Effector CD8-positive, alpha-beta T cell (primary cell): Measurements from ENCODE around the gene CLPTM1.

Experiments used
- DNase-seq: peaks from one replicate; lab custom pipeline; 2025; lab: John Stamatoyannopoulos, UW

Gene CLPTM1

DNA sequence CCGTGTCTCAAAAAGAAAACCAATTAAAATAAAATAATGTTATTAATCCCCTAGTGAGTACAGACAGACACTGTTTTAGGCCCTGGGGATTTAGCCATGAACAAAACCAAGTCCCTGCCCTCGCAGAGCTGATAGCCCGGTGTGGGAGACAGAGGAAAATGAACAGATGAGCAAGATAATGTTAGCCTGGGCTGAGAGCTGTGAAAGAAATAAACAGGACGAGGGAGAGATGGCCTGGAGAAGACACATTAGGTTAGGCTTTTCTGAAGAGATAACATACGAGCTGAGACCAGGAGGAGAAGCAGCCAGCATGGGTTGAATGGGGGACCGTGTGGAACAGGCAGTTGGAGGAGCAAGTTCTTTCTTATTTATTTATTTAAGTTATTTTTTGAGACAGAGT lies 55.1 kb downstream of the CLPTM1 start:
- DNase-seq = no peak

DNA sequence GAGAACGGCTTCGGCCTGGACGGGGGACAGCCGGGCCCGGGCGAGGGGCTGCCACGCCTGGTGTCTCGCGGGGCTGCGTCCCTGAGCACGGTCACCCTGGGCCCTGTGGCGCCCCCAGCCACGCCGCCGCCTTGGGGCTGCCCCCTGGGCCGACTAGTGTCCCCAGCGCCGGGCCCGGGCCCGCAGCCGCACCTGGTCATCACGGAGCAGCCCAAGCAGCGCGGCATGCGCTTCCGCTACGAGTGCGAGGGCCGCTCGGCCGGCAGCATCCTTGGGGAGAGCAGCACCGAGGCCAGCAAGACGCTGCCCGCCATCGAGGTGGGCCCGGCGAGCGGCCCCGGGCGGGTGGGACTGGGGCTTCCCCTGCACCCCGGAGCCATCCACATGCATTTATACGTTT lies 56.8 kb downstream of the CLPTM1 start:
- DNase-seq = no peak

DNA sequence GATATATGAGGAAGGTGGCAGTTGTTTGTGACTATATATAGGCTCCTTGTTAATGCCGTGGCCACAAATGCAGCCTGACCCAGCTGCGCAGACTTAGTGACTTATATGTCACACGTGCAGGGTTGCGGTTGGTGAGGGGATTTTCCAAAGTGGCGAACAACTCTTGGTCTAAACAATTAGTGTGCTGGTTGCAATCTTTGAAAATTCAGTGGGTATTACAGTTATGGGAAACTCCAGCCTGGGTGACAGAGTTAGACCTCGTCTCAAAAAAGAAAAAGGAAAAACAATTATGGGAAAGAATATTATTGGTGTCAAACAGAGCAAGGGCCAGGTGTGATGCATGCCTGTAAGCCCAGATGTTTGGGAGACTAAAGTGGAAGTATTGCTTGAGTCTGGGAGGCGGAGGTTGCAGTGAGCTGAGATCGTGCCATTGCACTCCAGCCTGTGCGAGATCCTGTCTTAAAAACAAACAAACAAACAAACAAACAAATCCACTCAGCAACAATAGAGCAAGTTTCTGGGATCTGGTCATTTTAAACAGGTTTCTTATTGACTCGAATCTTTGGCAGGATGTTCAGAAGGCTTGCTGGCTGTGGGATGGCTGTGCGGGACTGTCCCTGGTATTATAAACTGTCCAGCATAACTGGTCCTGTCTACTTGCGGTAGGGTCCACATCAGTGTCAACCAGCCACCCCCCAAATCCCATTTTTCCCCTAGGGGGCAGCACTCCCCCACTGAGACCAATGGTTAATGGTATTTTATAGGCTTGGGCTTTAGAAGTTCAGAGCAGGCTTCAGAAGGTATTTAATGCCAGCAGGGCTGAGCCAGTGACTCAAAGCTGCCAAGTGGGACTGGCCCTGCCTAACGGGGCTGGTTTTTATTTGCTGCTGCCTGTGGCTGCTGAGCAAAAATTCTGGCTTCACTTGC lies 61.5 kb downstream of the CLPTM1 start:
- peak; percentile 56 for DNase-seq

DNA sequence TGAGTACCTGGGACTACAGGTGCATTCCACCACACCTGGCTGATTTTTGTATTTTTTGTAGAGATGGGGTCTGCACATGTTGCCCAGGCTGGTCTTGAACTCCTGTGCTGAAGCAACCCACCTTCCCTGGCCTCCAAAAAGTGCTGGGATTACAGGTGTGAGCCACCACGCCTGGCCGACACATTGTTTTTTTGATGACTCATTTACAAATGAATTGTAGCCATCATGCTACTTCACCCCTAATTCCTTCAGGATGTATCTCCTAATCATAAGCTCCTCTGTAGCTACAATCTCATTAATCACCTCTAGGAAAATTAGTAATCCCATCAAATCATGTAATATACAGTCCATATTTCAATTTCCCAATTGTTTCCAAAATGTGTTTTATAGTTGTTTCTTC lies 64.0 kb downstream of the CLPTM1 start:
- no peak for DNase-seq

DNA sequence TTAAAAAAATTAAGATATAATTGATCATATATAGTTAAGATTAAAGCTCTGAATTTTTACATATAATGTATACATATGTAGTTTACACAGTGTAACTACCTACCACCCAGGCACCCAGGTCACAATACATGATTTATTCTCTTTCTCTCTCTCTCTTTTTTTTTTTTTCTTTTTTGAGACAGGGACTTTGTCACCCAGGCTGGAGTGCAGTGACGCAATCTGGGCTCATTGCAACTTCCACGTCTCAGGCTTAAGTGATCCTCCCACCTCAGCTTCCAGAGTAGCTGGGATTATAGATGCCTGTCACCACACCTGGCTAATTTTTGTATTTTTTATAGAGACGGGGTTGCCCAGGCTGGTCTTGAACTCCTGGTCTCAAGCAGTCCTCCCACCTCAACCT lies 64.9 kb downstream of the CLPTM1 start:
- DNase-seq = no peak

DNA sequence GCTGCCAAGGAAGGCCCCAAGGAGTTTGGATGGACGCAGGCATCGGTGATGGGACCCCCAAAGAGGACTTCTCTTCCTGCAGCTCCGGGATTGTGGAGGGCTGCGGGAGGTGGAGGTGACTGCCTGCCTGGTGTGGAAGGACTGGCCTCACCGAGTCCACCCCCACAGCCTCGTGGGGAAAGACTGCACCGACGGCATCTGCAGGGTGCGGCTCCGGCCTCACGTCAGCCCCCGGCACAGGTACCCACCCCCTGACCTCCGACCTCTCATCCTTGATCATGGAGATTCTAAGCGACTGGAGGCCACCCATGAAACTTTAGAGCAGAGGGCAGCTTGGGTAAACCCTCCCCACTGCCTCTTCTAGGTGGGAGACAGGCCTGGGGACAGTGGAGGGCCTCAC lies 66.8 kb downstream of the CLPTM1 start:
- no peak for DNase-seq

DNA sequence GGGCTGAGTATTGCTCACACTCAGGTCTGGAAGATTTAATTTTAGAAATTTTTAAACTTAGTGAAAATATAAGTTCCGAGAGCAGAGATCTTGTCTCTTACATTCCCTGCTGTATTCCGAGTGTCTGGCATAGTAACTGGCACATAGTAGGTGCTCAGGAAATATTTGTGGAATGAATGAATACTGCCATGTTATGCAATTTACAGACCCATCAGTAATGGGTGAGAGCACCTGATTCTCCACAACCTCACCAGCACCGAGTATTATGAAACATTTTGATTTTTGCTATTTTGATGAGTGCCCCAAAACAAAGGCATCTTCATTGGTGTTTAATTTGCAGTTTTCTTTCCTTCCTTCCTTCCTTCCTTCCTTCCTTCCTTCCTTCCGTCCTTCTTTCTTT lies 67.9 kb downstream of the CLPTM1 start:
- no peak for DNase-seq

DNA sequence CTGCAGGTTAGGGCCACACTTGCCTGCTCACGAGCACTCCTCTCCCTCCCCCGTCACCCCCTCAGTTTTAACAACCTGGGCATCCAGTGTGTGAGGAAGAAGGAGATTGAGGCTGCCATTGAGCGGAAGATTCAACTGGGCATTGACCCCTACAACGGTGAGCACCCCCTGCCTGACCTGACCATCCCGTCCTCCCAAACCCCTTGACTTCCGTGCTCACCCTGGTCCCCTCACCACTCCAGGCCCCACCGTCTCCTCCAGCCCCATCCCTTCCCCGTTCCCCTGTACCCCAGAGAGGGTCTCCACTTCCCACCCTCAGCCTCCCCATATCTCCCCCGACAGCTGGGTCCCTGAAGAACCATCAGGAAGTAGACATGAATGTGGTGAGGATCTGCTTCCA lies 70.1 kb downstream of the CLPTM1 start:
- DNase-seq = no peak

DNA sequence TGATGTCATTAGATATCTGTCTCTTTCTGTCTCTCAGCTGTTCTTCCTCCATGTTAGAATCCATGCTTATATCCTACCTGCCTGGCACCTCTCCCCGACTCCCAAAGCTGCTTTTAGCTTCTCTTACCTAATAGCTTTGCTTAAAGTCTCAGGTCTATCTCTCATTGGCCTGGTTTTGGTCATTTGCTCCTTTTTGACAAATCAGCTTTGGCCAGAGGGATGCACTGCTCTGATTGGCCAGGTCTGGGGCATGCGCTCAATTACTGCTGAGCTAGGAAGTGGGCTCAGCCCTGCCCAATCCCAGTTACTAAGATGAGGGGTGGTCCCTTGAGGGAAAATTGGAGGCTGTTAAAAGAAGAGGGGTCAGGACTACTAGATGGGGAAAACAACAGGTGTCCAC lies 72.2 kb downstream of the CLPTM1 start:
- DNase-seq = no peak

DNA sequence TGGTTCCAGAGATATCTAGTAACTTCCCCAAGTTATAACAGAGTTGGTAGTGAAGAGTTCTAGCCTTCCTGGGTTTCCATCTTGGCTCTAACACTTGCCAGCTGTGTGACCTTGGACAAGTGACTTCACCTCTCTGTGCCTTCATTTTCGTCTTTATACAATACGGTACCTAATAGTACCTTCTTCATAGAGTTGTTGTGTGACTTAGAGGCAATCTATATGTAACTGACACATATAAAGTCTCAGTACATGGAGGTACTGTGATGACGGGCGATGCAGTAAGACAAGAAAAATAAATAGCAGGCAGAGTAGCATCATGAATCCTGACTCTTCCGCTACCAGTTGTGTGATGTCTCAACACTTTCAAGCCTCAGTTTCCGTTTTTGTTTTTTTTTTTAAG lies 75.6 kb downstream of the CLPTM1 start:
- DNase-seq = no peak

DNA sequence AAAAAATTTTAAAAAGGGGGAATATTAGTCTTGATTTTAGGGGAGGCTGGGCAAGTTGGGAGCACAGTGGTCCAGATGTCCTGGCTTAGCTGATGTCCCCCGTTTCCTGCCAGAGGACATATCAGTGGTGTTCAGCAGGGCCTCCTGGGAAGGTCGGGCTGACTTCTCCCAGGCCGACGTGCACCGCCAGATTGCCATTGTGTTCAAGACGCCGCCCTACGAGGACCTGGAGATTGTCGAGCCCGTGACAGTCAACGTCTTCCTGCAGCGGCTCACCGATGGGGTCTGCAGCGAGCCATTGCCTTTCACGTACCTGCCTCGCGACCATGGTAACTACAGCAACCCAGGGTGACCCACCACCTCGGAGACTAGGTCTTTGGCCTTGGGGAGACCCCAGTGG lies 77.2 kb downstream of the CLPTM1 start:
- no peak for DNase-seq

DNA sequence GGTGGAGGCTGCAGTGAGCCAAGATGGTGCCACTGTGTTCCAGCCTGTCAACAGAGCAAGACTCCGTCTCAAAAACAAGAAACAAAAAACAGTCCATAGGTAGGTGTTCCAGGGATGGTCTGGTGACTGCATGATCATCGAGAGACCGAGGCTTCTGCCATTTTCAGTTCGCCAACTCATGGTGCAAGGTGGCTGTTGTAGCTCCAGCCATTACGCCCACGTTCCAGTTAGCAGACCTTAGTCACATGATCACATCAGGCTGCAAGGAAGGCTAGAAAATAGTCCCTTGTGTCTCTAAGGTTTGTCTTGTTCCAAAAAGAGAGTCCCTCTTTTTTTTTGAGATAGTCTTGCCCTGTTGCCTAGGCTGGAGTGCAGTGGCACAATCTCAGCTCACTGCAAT lies 80.6 kb downstream of the CLPTM1 start:
- DNase-seq = no peak

DNA sequence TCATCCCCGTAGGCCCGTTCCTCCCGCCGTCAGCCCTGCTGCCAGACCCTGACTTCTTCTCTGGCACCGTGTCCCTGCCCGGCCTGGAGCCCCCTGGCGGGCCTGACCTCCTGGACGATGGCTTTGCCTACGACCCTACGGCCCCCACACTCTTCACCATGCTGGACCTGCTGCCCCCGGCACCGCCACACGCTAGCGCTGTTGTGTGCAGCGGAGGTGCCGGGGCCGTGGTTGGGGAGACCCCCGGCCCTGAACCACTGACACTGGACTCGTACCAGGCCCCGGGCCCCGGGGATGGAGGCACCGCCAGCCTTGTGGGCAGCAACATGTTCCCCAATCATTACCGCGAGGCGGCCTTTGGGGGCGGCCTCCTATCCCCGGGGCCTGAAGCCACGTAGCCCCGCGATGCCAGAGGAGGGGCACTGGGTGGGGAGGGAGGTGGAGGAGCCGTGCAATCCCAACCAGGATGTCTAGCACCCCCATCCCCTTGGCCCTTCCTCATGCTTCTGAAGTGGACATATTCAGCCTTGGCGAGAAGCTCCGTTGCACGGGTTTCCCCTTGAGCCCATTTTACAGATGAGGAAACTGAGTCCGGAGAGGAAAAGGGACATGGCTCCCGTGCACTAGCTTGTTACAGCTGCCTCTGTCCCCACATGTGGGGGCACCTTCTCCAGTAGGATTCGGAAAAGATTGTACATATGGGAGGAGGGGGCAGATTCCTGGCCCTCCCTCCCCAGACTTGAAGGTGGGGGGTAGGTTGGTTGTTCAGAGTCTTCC lies 82.4 kb downstream of the CLPTM1 start:
- DNase-seq = no peak

DNA sequence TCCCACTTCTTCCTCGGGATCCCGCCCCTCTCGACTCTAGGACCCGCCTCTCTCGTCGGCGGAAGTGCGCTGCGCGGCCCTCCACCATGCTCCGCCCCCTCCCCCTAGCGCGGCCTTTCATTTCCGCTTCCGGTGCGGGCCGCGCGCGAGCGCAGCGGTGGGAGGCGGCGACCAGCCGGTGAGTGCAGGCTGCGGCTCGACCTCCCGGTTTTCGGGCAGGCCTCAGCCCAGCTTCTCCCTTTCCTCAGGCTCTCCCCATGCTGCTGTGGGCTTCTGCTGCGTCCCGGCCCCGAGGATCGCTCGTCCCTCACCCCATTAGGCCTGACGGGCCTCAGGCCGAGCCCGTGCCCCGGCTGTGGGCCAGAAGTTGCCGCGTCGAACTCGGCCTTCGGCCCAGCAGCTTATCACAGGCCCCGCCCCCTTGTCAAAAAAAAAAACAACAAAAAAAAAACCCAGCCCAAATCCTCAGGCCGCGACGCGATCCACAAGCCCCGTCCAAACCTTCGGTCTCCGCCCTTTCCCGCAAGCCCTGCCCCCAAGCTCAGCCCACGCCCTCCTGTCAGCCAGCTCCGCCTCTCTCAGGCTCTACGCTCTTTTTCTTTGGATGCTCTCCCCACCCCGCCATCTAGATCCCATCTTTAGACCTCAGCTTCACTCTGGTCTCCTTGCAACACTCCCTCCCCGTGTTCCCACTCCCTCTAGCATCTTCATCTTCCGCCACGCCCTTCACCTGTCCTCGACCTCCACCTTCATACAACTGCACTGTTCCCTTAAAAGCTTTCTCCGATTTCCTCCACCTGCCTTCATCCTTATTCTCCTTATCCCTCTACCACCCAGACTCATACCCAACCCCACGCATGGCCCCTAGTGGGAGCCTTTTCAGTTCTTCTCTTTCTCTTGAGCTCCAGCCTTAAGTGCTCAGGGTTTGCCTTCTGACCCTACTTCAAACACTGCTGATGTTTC lies 84.0 kb downstream of the CLPTM1 start, which contains the start of gene CLASRP:
Gene CLASRP (plus strand): TSS at position 115 of the 963 bp plus-strand sequence. CDS start 1,168 bp downstream, outside the sequence.
- peak; percentile 82 for DNase-seq

DNA sequence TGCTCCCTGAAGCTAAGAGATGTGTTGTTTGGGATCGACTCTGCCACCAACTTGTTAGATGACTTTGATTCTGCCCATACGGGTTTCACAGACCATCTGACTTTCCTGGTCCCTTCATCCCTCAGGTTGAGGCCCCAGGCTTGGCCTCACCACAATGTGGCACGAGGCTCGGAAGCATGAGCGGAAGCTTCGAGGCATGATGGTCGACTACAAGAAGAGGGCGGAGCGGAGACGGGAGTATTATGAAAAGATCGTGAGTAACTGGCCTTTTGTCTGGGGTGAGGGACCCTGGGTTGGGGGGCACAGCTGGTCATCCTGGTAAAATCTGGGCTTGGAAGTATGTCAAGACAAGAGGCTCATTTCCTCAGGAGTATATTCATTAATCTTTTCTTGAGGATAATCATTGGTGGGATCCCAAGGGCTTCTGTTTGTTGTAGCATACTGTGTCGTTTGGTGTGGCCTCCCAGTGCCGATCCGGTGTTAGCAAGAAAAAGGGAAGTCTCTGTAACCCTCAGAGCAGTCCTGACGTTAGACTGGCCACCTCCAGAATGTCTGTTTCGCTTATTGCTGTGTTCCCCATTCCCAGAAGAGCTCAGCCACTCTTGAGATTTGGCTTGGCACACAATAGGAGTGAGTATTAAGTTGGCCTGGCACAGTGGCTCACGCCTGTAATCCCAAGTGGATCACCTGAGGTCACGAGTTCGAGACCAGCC lies 85.0 kb downstream of the CLPTM1 start:
- no peak for DNase-seq

DNA sequence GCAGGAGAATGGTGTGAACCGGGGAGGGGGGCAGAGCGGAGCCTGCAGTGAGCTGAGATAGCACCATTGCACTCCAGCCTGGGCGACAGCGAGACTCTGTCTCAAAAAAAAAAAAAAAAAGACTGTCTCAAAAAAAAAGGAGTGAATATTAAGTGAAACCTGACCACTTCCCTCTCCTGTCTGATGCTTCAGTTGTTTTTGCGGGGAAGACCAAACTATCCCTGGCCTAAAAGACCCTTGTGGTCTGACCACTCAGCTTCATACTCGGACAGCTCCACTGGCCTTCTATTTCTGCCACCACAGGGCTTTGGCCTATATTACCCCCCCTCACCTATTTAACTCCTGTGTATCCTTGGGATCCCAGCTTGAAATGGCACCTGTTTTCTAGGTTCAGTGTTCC lies 85.9 kb downstream of the CLPTM1 start:
- no peak for DNase-seq
